Testis (tissue), 3 donors: ENCODE results near the gene TSKU. TPM values are rescaled to one million over a fixed set of nuclear protein-coding genes. Genes with fewer than 3 reads are reported as not detected.

Experiments
- DNase-seq: peaks from one replicate; pipeline ENCODE4 v3.0.0-alpha.2; 2019
- H3K27ac ChIP-seq, 2 donors: fragments of 200-600 bp; sonication (generic); one replicate each; pipeline ENCODE4 v1.5.1; 2019
- H3K27me3 ChIP-seq: fragments of 200-600 bp; sonication (generic); one replicate; pipeline ENCODE4 v1.5.1; 2019
- H3K36me3 ChIP-seq: fragments of 200-600 bp; sonication (generic); one replicate; pipeline ENCODE4 v1.5.1; 2017; ENCODE audit warnings: low read depth; ENCODE audit errors: missing control alignments
- H3K4me1 ChIP-seq: fragments of 200-600 bp; sonication (generic); one replicate; pipeline ENCODE4 v1.5.1; 2019
- H3K4me3 ChIP-seq, 2 donors: fragments of 200-600 bp; sonication (generic); one replicate each; pipeline ENCODE4 v1.5.1; 2017 to 2019
- H3K9me3 ChIP-seq: fragments of 200-600 bp; sonication (generic); one replicate; pipeline ENCODE4 v1.5.1; 2017
- POLR2A ChIP-seq: fragments of 450-650 bp; IDR thresholded peaks from one replicate; pipeline ENCODE4 v1.6.1; 2017; ENCODE audit warnings: antibody characterized with exemption, mild to moderate bottlenecking, moderate library complexity
- WGBS, 2 donors: methylation state at CpG; one replicate each; pipeline ENCODE4 v1.1.5; 2018; 5-methylcytosine and 5-hydroxymethylcytosine counted together
- intact Hi-C: fragments of 100-400 bp; cut with DNase I; formaldehyde crosslinking; loops from one replicate; pipeline ENCODE4 v1.15.1; 2023; ENCODE audit warnings: low total_unique reads
- polyA plus RNA-seq: library from polyadenylated mRNA; stranded (reverse); fragments of 350-450 nt; fragmentation: Illumina TruSeq; extraction: RNeasy Lipid Tissue Mini Kit (QIAGEN cat#74804); gene quantifications from one replicate; pipeline ENCODE4 v1.2.3, GENCODE V29; 2014; ENCODE audit warnings: low read depth, low replicate concordance; ENCODE audit not compliant: insufficient read depth
- total RNA-seq, 2 donors: library from RNA; depleted of rRNA; stranded (reverse); fragments of >200 nt; gene quantifications; one replicate each; pipeline ENCODE4 v1.2.3, GENCODE V29; 2016
- TF ChIP-seq, protein P1 (sequence below), 3 experiments: fragments of 450-650 bp in 2 of 3; fragments of 200-600 bp in 1 of 3; sonication (generic) in 1 of 3; IDR thresholded peaks; one replicate each; pipeline ENCODE4 v1.5.1; 2016 to 2019; ENCODE audit warnings: antibody characterized with exemption in 3 of 3, mild to moderate bottlenecking in 2 of 3, moderate library complexity in 1 of 3

The TSKU gene
- total and polyA plus RNA-seq, 3 donors from 2014 or later, result 17.1 to 30.2 (median 25.9) TPM

GRCh38 chr11:76846441-76846840, 63.3 kb downstream of the TSKU start:
- H3K27ac ChIP-seq, result no peak overlapping the region
- 73 to 91% methylated on average over 3 of the region's 3 CpGs for WGBS, 2 donors
- intact Hi-C loops, result no loop called here
- DNase-seq, result no peak
- H3K9me3 ChIP-seq, result no peaks in the 10 kb centered on the region
- peaks cover 19% of the 10 kb centered on the region for H3K4me1 ChIP-seq
- H3K36me3 ChIP-seq, result no peaks in the 10 kb centered on the region
- no peaks in the 10 kb centered on the region for H3K27me3 ChIP-seq
- H3K4me3 ChIP-seq, result no peak overlapping the region
- no peak for TF ChIP-seq POLR2A
- TF ChIP-seq, protein P1, sequence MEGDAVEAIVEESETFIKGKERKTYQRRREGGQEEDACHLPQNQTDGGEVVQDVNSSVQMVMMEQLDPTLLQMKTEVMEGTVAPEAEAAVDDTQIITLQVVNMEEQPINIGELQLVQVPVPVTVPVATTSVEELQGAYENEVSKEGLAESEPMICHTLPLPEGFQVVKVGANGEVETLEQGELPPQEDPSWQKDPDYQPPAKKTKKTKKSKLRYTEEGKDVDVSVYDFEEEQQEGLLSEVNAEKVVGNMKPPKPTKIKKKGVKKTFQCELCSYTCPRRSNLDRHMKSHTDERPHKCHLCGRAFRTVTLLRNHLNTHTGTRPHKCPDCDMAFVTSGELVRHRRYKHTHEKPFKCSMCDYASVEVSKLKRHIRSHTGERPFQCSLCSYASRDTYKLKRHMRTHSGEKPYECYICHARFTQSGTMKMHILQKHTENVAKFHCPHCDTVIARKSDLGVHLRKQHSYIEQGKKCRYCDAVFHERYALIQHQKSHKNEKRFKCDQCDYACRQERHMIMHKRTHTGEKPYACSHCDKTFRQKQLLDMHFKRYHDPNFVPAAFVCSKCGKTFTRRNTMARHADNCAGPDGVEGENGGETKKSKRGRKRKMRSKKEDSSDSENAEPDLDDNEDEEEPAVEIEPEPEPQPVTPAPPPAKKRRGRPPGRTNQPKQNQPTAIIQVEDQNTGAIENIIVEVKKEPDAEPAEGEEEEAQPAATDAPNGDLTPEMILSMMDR (IDR thresholded peaks at IDR 0.05), result no peak

Other genes with a start within 250 kb of the TSKU start
- 1 to 10 TPM; 6.5 to 9.1 TPM for gene LRRC32, start 112.6 kb upstream of the TSKU start, total RNA-seq
- gene LRRC32, start 112.6 kb upstream of the TSKU start, polyA plus RNA-seq, result 20.5 TPM
- 10 to 100 TPM; 14.6 to 23.7 TPM for gene ACER3, start 77.6 kb downstream of the TSKU start, total RNA-seq
- gene ACER3, start 77.6 kb downstream of the TSKU start, polyA plus RNA-seq, result 34.8 TPM